ENCODE measurements around the gene LETM1. TPM values are rescaled to one million over a fixed set of nuclear protein-coding genes. Genes with fewer than 3 reads are reported as not detected.

Gene LETM1
- total RNA-seq, 2 experiments from 2014 or later = 56.6 to 58.9 TPM

DNA sequence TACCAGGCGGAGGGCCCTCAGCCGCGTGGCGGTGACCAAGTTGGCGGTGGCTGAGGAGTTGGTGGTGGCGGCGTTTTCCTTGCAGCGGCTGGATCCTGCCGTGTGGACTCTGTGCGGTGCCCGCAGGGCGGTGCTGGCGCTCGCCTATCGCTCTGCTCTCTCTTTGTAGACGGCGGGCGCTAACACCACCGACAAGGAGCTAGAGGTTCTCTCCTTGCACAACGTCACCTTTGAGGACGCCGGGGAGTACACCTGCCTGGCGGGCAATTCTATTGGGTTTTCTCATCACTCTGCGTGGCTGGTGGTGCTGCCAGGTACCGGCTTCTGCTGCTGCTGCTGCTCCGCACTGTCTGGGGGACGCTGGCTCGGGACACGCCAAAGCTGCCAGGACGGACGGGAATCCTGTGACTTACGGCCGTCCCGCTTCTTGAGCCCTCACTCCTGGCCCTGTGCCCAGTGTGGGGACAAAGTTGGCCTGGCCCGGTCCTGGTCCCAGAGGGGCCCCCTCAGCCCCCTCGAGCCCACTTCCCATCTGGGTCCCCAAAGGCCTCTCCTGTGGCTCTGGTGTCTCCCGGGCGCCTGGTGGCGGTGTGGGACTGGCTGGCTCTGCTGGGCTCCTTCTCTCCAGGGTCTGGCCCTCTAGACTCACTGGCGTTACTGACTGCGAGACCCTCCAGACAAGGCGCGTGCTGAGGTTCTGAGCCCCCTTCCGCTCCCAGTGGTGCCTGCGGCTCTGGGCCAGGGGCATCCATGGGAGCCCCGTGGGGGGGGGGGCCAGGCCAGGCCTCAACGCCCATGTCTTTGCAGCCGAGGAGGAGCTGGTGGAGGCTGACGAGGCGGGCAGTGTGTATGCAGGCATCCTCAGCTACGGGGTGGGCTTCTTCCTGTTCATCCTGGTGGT, 52.2 kb downstream of the LETM1 start:
- CTCF ChIA-PET = no interaction called here

DNA sequence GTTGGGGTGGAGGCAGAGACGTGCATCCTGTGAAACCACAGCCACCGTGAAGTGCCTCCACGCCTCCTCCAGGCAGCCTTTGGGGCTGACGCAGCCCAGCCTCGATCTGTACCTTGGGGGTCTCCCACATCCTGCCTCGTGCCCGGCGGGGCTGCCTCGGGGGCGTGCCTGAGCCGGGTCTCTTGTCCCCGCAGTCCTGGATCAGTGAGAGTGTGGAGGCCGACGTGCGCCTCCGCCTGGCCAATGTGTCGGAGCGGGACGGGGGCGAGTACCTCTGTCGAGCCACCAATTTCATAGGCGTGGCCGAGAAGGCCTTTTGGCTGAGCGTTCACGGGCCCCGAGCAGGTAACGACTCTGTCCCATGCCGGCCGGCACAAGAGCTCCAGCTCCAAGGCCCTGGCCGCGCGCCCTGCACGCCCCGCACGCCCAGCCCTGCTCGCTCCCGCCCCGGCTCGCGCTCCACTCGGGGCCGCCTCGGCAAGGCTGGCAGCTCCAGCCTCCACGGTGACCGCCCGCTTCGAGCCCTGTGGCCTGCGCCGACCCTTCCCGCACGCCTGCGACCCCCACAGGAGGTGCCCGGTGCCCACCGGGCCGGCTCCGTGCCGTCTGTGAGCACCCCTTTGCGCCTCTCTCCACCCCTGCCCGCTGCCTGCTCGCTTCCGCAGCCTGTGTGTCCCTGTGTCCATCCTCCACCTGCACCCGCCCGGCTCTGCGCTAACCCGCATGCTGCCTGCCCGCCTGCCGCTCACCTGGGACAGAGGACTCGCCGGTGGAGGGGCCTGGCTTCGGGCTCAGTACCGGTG, 53.0 kb downstream of the LETM1 start:
- no peaks in the 10 kb centered on the region for H3K36me3 Mint-ChIP-seq (ENCODE audit: low read depth)
- POLR2A ChIA-PET = interaction anchor here (1.0 kb wide), 1 partner anchor 128 kb away, joined by 3 read pairs; no protein-coding TSS in a partner anchor
- no peaks in the 10 kb centered on the region for H3K9me3 Mint-ChIP-seq (ENCODE audit: insufficient read depth)
- H3K27me3 Mint-ChIP-seq (ENCODE audit: low read depth) = no peaks in the 10 kb centered on the region
- no peaks in the 10 kb centered on the region for H3K4me1 Mint-ChIP-seq (ENCODE audit: low read depth)
- DNase-seq (no peak), ATAC-seq (no peak)
- no peak overlapping the region for H3K27ac Mint-ChIP-seq
- no peak overlapping the region for H3K4me3 Mint-ChIP-seq
- CTCF ChIA-PET = no interaction called here

More for the DNA sequence above, 52.2 kb downstream of the LETM1 start:
- Mint-ChIP-seq H3K27me3 (ENCODE audit: low read depth) (no peaks in the 10 kb centered on the region), H3K4me1 (ENCODE audit: low read depth) (no peaks in the 10 kb centered on the region), H3K27ac (no peak overlapping the region), H3K36me3 (ENCODE audit: low read depth) (no peaks in the 10 kb centered on the region), H3K4me3 (no peak overlapping the region), H3K9me3 (ENCODE audit: insufficient read depth) (no peaks in the 10 kb centered on the region)
- DNase-seq = no peak
- POLR2A ChIA-PET = interaction anchor here (1.0 kb wide), 1 partner anchor 59 kb away, joined by 4 read pairs; no protein-coding TSS in a partner anchor
- ATAC-seq = no peak

DNA sequence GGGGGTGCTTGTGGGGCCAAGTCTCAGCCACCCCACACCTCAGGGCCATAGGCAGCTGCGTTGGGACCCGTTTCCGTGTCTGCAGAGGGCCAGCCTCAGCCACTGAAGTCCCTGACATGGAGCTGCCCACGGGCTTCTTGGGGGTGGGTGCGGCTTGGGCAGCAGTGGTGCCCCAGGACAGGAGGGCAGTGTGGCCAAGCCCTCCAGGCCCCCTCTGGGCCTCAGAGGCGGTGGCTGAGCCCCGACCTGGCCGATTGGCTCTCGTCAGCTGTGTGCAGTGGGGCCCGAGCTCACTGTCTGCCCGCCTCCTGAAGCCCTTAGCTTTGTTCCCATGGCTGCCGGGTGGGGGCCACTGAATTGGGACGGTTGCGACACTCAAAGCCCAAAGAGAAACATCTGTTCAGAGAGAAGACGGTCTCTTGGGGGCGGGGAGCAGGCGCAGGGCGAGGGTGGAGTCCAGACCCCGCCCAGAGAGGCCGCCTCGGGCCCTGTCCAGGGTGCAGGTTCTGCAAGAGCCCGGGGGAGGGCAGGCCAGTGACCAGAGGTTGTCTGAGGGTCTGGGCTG, 53.7 kb downstream of the LETM1 start:
- H3K27ac Mint-ChIP-seq = no peak overlapping the region
- no peaks in the 10 kb centered on the region for H3K36me3 Mint-ChIP-seq (ENCODE audit: low read depth)
- no peaks in the 10 kb centered on the region for H3K9me3 Mint-ChIP-seq (ENCODE audit: insufficient read depth)
- no peak for DNase-seq
- H3K27me3 Mint-ChIP-seq (ENCODE audit: low read depth) = no peaks in the 10 kb centered on the region
- H3K4me1 Mint-ChIP-seq (ENCODE audit: low read depth) = no peaks in the 10 kb centered on the region
- CTCF ChIA-PET = interaction anchor here (1.6 kb wide), 1 partner anchor 8 kb away, joined by 4 read pairs; no protein-coding TSS in a partner anchor
- ATAC-seq = no peak
- H3K4me3 Mint-ChIP-seq = no peak overlapping the region
- POLR2A ChIA-PET = interaction anchor here (1.0 kb wide), 1 partner anchor 129 kb away, joined by 3 read pairs; no protein-coding TSS in a partner anchor

DNA sequence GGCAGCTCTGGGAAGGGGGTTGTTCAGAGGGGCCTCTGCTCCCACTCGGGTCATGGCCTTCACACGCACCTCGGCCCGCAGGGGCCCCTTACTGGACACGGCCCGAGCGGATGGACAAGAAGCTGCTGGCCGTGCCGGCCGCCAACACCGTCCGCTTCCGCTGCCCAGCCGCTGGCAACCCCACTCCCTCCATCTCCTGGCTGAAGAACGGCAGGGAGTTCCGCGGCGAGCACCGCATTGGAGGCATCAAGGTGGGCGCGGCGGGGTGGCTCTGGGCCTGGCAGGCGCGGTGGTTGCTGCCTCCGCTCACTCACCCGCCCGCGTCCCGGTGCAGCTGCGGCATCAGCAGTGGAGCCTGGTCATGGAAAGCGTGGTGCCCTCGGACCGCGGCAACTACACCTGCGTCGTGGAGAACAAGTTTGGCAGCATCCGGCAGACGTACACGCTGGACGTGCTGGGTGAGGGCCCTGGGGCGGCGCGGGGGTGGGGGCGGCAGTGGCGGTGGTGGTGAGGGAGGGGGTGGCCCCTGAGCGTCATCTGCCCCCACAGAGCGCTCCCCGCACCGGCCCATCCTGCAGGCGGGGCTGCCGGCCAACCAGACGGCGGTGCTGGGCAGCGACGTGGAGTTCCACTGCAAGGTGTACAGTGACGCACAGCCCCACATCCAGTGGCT, 54.5 kb downstream of the LETM1 start:
- ChIA-PET POLR2A (interaction anchor here (1.0 kb wide), 1 partner anchor 130 kb away, joined by 3 read pairs; no protein-coding TSS in a partner anchor), CTCF (interaction anchor here (1.6 kb wide), 1 partner anchor 9 kb away, joined by 4 read pairs; no protein-coding TSS in a partner anchor)
- no peak overlapping the region for H3K4me3 Mint-ChIP-seq
- no peak overlapping the region for H3K27ac Mint-ChIP-seq
- no peak for ATAC-seq
- no peaks in the 10 kb centered on the region for H3K4me1 Mint-ChIP-seq (ENCODE audit: low read depth)
- H3K36me3 Mint-ChIP-seq (ENCODE audit: low read depth) = no peaks in the 10 kb centered on the region
- H3K27me3 Mint-ChIP-seq (ENCODE audit: low read depth) = peaks cover 5% of the 10 kb centered on the region
- DNase-seq = no peak
- H3K9me3 Mint-ChIP-seq (ENCODE audit: insufficient read depth) = no peaks in the 10 kb centered on the region

DNA sequence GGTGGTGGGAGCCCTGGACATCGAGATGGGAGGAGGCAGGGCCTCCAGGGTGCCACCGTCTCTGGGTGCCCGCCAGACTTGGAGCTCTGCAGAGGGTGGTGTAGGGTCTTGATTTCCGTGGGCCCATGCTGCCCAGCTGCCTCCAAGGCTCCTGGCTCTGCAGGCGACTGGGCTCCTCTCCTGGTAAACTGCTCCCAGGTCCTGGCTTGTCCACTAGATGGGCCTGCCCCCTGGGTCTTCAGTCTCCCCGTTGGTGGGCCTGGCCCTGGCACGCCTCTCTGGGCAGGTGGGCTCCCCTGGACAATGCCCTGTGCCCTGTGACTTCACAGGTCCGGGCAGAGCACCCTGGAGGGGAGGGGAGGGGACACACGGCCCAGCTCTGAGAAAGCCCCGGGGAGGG, 55.2 kb downstream of the LETM1 start:
- H3K4me1 Mint-ChIP-seq (ENCODE audit: low read depth) = no peaks in the 10 kb centered on the region
- ATAC-seq = no peak
- H3K27me3 Mint-ChIP-seq (ENCODE audit: low read depth) = peaks cover 10% of the 10 kb centered on the region
- H3K36me3 Mint-ChIP-seq (ENCODE audit: low read depth) = no peaks in the 10 kb centered on the region
- H3K27ac Mint-ChIP-seq = no peak overlapping the region
- H3K9me3 Mint-ChIP-seq (ENCODE audit: insufficient read depth) = no peaks in the 10 kb centered on the region
- no peak for DNase-seq
- ChIA-PET POLR2A (no interaction called here), CTCF (interaction anchor here (1.6 kb wide), 1 partner anchor 9 kb away, joined by 4 read pairs; no protein-coding TSS in a partner anchor)
- H3K4me3 Mint-ChIP-seq = no peak overlapping the region

DNA sequence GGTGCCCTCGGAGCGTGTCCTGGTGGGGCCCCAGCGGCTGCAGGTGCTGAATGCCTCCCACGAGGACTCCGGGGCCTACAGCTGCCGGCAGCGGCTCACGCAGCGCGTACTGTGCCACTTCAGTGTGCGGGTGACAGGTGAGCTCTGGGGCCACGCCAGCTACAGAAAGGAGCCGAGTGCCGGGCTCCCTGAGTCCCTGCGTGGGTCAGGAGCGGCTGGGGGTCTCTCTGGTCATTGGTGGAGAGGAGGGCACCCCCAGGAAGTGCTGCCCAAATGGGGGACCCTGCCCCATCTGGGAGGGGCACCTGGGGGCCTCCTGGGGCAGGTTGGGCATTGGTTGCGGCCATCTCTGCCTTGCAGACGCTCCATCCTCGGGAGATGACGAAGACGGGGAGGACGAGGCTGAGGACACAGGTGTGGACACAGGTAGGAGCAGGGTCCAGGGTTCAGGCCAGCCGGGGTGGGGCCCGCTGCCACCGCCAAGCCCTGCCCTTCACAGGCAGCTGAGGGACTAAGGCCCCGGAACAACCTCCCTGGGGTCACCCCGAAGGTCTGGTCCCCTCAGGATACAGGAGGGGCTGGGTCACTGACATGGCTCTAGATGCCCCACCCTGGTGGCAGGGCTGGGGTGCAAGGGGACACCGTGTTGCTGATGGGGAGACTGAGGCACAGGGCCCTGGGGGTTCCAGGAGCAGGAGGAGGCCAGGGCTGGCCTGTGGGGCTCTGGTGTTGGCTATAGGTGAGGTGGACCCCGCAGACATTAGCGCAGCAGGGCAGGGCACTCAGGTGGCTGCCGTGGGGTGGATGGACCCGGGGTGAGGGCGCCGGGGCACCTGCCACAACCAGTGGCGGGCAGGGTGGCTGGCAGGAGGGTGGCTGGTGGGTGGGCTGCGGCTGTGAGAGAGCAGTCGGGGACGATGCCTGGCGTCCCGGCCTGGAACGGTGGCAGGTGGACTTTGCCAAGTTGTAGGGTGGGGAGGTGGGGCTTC, 56.3 kb downstream of the LETM1 start:
- Mint-ChIP-seq H3K9me3 (ENCODE audit: insufficient read depth) (no peaks in the 10 kb centered on the region), H3K27me3 (ENCODE audit: low read depth) (peaks cover 11% of the 10 kb centered on the region), H3K4me1 (ENCODE audit: low read depth) (no peaks in the 10 kb centered on the region), H3K4me3 (no peak overlapping the region), H3K27ac (no peak overlapping the region), H3K36me3 (ENCODE audit: low read depth) (no peaks in the 10 kb centered on the region)
- POLR2A ChIA-PET = no interaction called here
- DNase-seq = no peak
- ATAC-seq = no peak
- CTCF ChIA-PET = no interaction called here

DNA sequence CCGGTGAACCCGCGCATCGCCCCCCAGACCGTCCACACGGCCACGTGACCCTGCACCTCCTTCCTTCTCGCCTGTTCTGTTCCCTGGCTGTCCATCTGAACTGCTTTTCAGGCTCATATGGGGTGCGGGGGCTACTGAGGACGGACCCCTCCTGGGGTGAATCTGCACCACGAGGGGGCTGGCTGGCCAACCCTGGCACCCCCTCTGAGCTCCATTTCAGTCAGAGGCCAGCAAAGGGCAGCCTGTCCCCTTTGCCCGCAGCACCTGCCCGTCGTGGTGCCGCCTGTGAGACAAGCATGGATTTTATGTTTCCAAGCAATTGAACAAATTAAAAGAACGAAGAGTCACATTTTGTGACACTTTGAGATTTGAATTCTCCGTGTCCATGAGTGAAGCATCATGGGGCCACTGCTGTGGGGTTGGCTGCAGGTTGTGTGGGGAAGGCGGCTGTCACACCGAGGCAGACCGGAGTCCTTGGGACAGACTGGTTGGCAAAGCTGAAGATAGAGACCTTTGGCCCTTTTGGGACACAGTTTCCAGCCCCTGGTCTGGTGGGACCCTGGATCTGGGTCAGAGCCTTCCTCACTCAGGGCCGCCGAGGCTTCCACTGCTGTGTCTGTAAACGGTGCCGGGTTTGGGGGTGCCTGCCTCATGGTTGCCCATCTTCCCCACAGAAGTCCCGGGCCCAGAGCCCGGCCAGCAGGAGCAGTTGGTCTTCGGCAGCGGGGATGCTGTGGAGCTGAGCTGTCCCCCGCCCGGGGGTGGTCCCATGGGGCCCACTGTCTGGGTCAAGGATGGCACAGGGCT, 57.2 kb downstream of the LETM1 start:
- Mint-ChIP-seq H3K9me3 (ENCODE audit: insufficient read depth) (no peaks in the 10 kb centered on the region), H3K4me1 (ENCODE audit: low read depth) (no peaks in the 10 kb centered on the region), H3K27ac (no peak overlapping the region), H3K27me3 (ENCODE audit: low read depth) (peaks cover 11% of the 10 kb centered on the region), H3K4me3 (no peak overlapping the region), H3K36me3 (ENCODE audit: low read depth) (no peaks in the 10 kb centered on the region)
- ChIA-PET CTCF (no interaction called here), POLR2A (no interaction called here)
- no peak for DNase-seq
- no peak for ATAC-seq

DNA sequence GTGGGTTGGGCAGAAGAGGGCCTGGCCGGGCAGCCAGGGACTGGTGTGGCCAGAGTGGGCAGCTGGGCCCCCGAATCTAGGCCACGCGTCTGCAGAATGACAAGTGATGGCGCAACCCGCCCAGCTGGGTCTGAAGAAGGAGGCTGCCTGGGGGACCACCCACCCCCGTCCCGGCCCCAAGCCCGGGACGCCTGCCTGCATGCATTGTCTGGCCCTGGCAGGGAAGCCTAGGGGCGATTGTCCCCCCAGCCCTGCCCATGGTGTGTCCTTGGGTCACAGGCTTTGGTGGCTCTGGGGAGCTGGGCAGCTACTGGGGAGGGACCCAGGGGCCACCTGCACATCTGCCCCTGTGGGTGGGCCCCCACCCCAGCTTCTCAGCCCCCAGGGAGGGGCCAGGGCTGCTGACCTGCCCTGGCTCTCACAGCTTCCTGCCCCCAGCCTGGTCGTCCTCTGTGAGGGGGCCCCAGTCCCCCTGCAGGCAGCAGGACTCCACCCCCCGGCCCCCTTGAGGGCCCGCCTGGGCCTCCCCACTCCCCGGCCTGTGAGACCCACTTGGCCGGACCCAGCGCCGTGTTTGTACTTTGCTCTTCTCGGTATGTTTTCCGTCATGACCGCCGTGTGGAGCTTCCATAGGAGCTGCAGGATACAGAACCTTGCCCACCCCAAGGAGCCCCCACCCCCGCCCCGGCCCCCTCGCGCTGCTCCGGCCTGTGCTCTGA, 57.9 kb downstream of the LETM1 start:
- ChIA-PET CTCF (no interaction called here), POLR2A (no interaction called here)
- no peak for ATAC-seq
- Mint-ChIP-seq H3K27ac (no peak overlapping the region), H3K4me3 (no peak overlapping the region), H3K4me1 (ENCODE audit: low read depth) (no peaks in the 10 kb centered on the region), H3K27me3 (ENCODE audit: low read depth) (peaks cover 11% of the 10 kb centered on the region), H3K9me3 (ENCODE audit: insufficient read depth) (no peaks in the 10 kb centered on the region), H3K36me3 (ENCODE audit: low read depth) (no peaks in the 10 kb centered on the region)
- DNase-seq = no peak

DNA sequence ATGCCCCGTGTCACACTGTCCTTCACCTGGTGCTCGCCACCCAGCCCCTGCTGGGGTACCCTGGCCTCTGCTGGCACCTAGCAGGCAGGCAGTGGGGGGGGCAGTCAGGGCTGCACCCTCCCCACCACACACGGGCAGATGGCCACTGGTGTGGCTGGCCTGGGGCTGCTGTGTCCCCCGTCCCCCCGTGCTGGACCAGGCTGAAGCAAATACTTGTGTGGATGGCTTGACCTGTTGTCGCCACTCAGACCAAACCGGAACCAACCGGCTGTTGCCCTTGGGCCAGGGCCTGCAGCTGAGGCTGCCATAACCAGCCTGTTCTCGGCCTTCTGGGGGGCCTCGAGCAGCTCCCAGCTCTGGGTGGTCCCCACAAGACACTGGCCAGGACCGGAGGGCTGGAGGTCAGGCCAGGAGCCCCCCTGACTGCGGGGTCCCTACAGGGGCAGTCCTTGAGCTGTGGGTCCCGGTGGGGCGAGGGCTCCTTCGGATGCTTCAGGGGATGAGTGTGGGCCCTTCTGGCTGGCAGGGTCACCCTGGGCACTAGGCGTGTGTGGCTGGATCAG, 58.6 kb downstream of the LETM1 start:
- POLR2A ChIA-PET = no interaction called here
- DNase-seq = no peak
- no peak for ATAC-seq
- no peak overlapping the region for H3K4me3 Mint-ChIP-seq
- H3K9me3 Mint-ChIP-seq (ENCODE audit: insufficient read depth) = no peaks in the 10 kb centered on the region
- CTCF ChIA-PET = no interaction called here
- H3K27me3 Mint-ChIP-seq (ENCODE audit: low read depth) = peaks cover 11% of the 10 kb centered on the region
- no peak overlapping the region for H3K27ac Mint-ChIP-seq
- H3K4me1 Mint-ChIP-seq (ENCODE audit: low read depth) = no peaks in the 10 kb centered on the region
- H3K36me3 Mint-ChIP-seq (ENCODE audit: low read depth) = no peaks in the 10 kb centered on the region

Measured in activated CD8-positive, alpha-beta T cell treated with anti-CD3 and anti-CD28 coated beads, Interleukin-2, amount 10 ng/mL, durations not matched to agents 7 days and 5 days (primary cell).